GM18868 (cell line): ENCODE results near the gene IL13RA2.

ENCODE experiments used
- ATAC-seq: cut with Tn5 transposase; IDR thresholded peaks from one replicate; pipeline ENCODE4 v1.9.1; 2021; ENCODE audit warnings: mild to moderate bottlenecking, moderate library complexity; ENCODE audit not compliant: unreplicated experiment

The IL13RA2 gene

DNA sequence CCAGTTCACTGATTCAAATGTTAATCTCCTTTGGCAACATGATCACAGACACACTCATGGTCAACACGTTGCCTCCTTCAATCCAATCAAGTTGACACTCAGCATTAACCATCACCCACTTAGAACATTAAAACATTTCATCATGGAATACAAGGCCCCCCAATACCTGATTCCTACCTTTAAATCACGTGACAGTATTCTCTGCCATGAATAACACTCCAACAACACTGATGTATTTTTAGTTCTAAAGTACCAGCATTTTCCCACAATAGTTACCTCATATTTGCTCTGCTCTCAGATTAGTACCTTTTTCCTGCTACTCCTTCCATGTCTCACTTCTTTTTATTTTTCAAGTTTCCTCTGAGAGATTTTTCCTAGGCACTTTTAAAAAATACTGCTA is 19.6 kb downstream of the IL13RA2 start:
- no peak for ATAC-seq

DNA sequence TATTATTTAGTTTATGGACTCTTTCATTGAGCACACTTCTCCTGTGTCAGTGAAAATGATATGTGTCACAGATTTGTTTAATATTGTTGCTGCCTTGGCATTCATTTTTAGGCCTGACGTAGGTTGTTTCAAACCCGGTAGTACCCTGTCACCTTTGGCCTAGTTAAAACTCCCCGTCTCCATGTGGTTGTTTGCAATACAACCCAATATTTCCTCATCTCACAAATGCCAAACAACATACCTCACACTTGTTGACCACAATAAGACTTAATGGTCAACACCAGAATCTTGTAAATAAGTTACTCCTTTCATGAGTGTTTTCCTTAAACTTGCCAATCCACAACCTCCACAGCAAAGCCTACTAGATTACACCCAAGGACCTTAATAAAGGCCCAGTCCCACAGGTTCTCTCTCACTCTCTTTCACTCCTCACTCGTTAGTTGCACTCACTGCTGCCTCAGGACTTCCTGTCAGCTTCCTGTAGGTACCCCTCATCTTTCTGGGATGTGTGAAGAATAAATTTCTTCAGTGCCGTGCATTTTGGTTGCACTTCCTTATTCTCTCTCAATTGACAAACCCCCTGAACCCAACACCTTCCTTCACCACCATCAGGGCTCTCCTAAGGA is 31.3 kb downstream of the IL13RA2 start:
- ATAC-seq = no peak

DNA sequence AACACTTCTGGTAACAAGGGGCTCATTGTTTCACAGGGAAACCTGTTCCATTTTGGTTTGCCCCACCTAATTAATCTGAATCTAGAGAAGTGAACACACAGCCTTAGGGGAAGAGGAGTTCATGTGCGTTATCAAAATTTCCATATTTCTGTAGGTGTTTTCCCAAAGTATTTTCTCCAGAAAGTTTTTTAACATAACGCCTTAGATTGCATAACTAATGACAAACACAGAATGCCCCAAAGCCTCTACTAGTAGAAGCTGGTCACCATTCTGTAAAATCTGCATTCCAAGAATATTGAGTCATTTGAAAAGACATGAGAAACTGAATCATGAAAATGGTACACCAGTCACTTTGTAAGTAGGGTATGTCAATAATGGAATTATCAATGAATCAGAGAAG is 41.1 kb downstream of the IL13RA2 start:
- no peak for ATAC-seq

DNA sequence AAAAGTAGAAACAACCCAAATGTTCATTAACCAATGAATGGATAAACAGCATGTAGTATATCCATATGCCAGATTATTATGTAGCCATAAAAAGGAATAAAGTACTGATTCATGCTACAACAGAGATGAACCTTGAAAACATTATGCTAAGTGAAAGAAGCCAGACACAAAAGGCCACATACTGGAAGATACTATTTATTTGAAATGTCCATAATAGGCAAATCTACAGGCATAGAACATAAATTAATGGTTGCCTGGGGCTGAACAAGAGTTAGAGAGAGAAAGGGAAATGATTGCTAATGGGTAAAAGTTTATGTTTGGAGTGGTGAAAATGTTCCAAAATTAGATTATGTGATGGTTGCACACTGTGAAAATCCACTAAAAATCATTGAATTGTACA is 44.4 kb downstream of the IL13RA2 start:
- ATAC-seq = no peak

DNA sequence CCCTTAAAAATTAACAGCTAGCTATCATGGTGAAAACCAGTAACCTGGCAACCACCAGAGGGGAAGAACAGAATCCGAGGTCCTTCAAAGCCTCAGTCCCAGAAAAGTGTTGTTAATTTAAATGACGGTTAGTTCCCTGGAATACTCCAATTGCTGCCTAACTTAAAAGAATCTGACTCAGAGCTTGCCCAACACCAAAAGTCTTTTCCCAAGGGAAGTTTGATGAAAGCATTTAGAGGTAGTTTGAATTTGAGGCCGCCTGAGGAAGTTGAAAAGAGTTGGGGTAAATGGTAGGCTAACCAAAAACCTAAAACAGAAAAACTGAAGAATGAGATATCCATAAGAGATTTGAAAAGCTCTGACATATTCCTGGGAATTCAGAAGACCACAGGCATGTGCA is 46.6 kb downstream of the IL13RA2 start:
- no peak for ATAC-seq

DNA sequence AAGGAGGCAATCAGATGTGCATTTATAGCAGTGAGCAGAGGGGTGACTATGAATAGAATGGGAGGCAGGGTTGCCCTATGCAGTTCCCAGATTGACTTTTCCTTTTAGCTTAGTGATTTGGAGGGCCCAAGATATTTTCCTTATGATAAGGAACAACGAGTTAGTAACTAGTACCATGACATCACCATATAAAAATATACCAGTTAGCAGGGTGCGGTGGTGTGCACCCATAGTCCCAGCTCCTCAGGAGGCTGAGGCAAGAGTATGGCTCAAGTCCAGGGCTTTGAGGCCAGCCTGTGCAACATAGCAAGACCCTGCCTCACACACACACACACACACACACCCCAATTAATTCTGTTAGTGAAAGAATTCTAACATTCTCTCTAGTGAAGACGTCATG is 53.0 kb downstream of the IL13RA2 start:
- ATAC-seq = no peak

DNA sequence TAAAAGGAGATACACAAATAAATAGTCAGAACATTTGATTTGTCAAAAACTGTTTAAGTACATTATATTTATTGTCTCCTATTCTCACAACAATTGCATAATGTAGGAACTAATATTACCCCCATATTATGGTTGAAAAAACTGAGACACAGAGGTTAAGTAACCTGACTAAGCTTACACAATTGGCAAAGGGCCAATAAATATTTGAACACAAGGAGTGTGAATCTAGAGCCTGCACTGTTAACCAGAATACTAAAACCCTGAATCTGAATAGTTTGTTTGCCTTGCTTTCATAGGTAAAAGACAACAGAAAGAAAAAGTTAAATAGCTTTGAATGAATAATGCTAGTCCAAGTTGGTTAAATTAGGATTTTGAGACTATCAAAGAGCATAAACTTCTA is 55.2 kb downstream of the IL13RA2 start:
- ATAC-seq = no peak

DNA sequence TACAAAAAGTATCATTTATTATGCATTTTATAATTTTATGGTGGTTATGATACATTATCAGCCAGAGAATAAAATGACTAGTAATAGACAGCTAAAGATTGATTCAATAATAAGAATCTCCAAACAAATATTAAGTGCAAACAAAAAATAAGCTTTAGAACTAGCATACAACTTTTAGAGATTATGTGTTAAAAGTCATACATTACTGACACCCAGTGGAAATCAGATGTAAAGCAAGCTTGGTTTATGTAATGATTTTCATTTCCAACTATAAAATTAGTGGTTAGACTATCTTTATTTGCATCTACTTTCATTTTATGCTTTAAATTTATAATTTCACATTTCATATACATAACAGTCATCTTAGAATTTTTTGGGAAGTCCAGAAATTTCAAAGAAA is 57.7 kb downstream of the IL13RA2 start:
- no peak for ATAC-seq
